ENCODE data around the gene MDP1. TPM values are rescaled to one million over a fixed set of nuclear protein-coding genes. Genes with fewer than 3 reads are reported as not detected.

Gene MDP1
- total and polyA plus RNA-seq, 8 donors: 9.3 to 26.9 (median 16.1) TPM; not detected in 1

DNA sequence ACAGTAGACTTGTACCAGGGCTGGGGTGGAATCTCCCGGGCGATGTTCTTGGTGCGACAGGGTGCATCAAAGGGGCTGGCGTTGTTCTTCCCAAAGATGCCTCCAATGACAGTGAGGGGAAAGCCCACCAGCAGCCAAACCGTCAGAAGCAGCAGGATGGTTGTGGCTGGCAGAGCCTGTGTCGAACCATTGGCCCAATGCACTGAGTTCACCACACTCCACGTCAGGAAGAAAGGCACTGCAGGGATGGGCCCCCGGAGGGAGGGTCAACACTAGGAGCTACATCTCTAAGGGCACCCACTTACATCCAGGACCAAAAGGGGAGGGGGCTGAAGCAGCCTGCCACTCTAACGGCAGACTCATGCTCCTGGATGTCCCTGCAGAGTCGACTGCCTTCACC, 25.4 kb downstream of the MDP1 start:
- WGBS, 5 donors: 79 to 92% (median 90%) methylated on average over 10 of the region's 10 CpGs
- intact Hi-C loops (cut with DNase I; ENCODE audit: low total_unique reads): no loop called here
- H3K27me3 ChIP-seq: no peaks in the 10 kb centered on the region
- H3K4me3 ChIP-seq: no peak overlapping the region
- TF ChIP-seq POLR2AphosphoS5 (IDR thresholded peaks at IDR 0.05) (no peak), CTCF (IDR thresholded peaks at IDR 0.05) (no peak), EP300 (IDR thresholded peaks at IDR 0.05) (no peak), POLR2A (IDR thresholded peaks at IDR 0.05) (no peak)
- H3K27ac ChIP-seq: no peak overlapping the region
- DNase-seq: no peak
- H3K36me3 ChIP-seq: peaks cover 16 to 58% (median 50%) of the 10 kb centered on the region in 4 donors
- H3K4me1 ChIP-seq: peaks cover 25 to 65% (median 49%) of the 10 kb centered on the region in 4 donors
- H3K9me3 ChIP-seq: no peaks in the 10 kb centered on the region

- TF ChIP-seq POLR2AphosphoS5 (IDR thresholded peaks at IDR 0.05) (no peak), EP300 (IDR thresholded peaks at IDR 0.05) (no peak), POLR2A (IDR thresholded peaks at IDR 0.05) (no peak), CTCF (IDR thresholded peaks at IDR 0.05) (no peak)
- H3K27ac ChIP-seq: peak overlapping the region in 3 of 5 donors; percentile 39 to 87 (median 86)
- peaks cover 23 to 67% (median 60%) of the 10 kb centered on the region in 4 donors for H3K36me3 ChIP-seq
Measured at GRCh38 chr14:24189460-24189859, 26.4 kb downstream of the MDP1 start.

GRCh38 chr14:24189059-24189375, 26.8 kb downstream of the MDP1 start:
- Histone ChIP-seq H3K36me3 (peaks cover 28 to 72% (median 64%) of the 10 kb centered on the region in 4 donors), H3K9me3 (no peaks in the 10 kb centered on the region), H3K27ac (peak overlapping the region in 4 of 5 donors; percentile 39 to 87 (median 84)), H3K4me1 (peaks cover 16 to 56% (median 38%) of the 10 kb centered on the region in 4 donors), H3K27me3 (no peaks in the 10 kb centered on the region), H3K4me3 (peak overlapping the region in 3 of 4 donors; percentile 69 to 96 (median 87))
- TF ChIP-seq POLR2AphosphoS5 (IDR thresholded peaks at IDR 0.05) (no peak), EP300 (IDR thresholded peaks at IDR 0.05) (no peak), CTCF (IDR thresholded peaks at IDR 0.05) (no peak), POLR2A (IDR thresholded peaks at IDR 0.05) (no peak)
- intact Hi-C loops (cut with DNase I; ENCODE audit: low total_unique reads): no loop called here
- DNase-seq: no peak
- WGBS, 5 donors: 0 to 4% (median 1%) methylated on average over 3 of the region's 3 CpGs

More at GRCh38 chr14:24189460-24189859, 26.4 kb downstream of the MDP1 start:
- no peaks in the 10 kb centered on the region for H3K9me3 ChIP-seq
- H3K4me1 ChIP-seq: peaks cover 20 to 60% (median 42%) of the 10 kb centered on the region in 4 donors
- WGBS, 5 donors: 94 to 95% (median 94%) methylated on average over 9 of the region's 9 CpGs
- H3K27me3 ChIP-seq: no peaks in the 10 kb centered on the region
- intact Hi-C loops (cut with DNase I; ENCODE audit: low total_unique reads): no loop called here
- no peak overlapping the region for H3K4me3 ChIP-seq
- DNase-seq: no peak

- intact Hi-C loops (cut with DNase I; ENCODE audit: low total_unique reads): no loop called here
- DNase-seq: peak; percentile 95 to 98
- Histone ChIP-seq H3K27ac (peak within 1 kb of the TSS; percentile 68 to 87 (median 83)), H3K4me3 (peak within 1 kb of the TSS; percentile 69 to 96 (median 78)), H3K27me3 (no peaks in the 10 kb centered on the region), H3K9me3 (no peaks in the 10 kb centered on the region), H3K4me1 (peaks cover 13 to 52% (median 34%) of the 10 kb centered on the region in 4 donors), H3K36me3 (peaks cover 33 to 77% (median 70%) of the 10 kb centered on the region in 4 donors)
- 0 to 1% (median 1%) methylated on average over 37 to 65 of the region's 65 CpGs for WGBS, 5 donors
- peak; percentile 31 for TF ChIP-seq EP300 (IDR thresholded peaks at IDR 0.05)
- TF ChIP-seq POLR2AphosphoS5 (IDR thresholded peaks at IDR 0.05): peak; percentile 50 to 94 (median 86)
- TF ChIP-seq CTCF (IDR thresholded peaks at IDR 0.05): peak in 1 of 7 experiments; percentile 12
- no peak for TF ChIP-seq POLR2A (IDR thresholded peaks at IDR 0.05)
Measured at GRCh38 chr14:24188251-24189058, 27.4 kb downstream of the MDP1 start, which contains the start of gene IPO4. IPO4 (minus strand) TSS chr14:24188816; CDS start chr14:24188787, 29 bp downstream.
